Loucy (cell line): Measurements from ENCODE around the gene ROR1.

Source experiments
- H2AFZ ChIP-seq: fragments of 200-600 bp; sonication (generic); 2 replicates; pipeline ENCODE4 v1.6.0; 2016; ENCODE audit warnings: antibody characterized with exemption, mild to moderate bottlenecking, low read length, moderate library complexity
- H3F3A ChIP-seq: fragments of 200-600 bp; 2 replicates; pipeline ENCODE4 v1.6.0; 2016; ENCODE audit warnings: antibody characterized with exemption, low read depth, mild to moderate bottlenecking
- H3K27me3 ChIP-seq: fragments of 200-600 bp; sonication (generic); 2 replicates; pipeline ENCODE4 v1.6.1; 2014; ENCODE audit warnings: low read length, mild to moderate bottlenecking; ENCODE audit not compliant: insufficient read depth, poor library complexity, severe bottlenecking
- H3K36me3 ChIP-seq: fragments of 200-600 bp; sonication (generic); 2 replicates; pipeline ENCODE4 v1.6.1; 2016; ENCODE audit warnings: low read length; ENCODE audit not compliant: insufficient read depth
- H3K4me1 ChIP-seq: fragments of 200-600 bp; sonication (generic); 2 replicates; pipeline ENCODE4 v1.5.1; 2014; ENCODE audit warnings: low read length, mild to moderate bottlenecking; ENCODE audit not compliant: insufficient read depth, poor library complexity, severe bottlenecking
- H3K4me2 ChIP-seq: fragments of 200-600 bp; sonication (generic); 2 replicates; pipeline ENCODE4 v1.6.0; 2014; ENCODE audit warnings: antibody characterized with exemption, low read length, low read depth, mild to moderate bottlenecking; ENCODE audit not compliant: poor library complexity, severe bottlenecking
- H3K4me3 ChIP-seq: fragments of 200-600 bp; sonication (generic); 2 replicates; pipeline ENCODE4 v1.5.1; 2014; ENCODE audit warnings: low read length, mild to moderate bottlenecking, mixed read lengths; ENCODE audit not compliant: poor library complexity, severe bottlenecking
- H3K79me2 ChIP-seq: fragments of 200-600 bp; sonication (generic); 2 replicates; pipeline ENCODE4 v1.6.1; 2014; ENCODE audit warnings: low read length; ENCODE audit not compliant: insufficient read depth
- H3K9ac ChIP-seq: fragments of 200-600 bp; sonication (generic); 2 replicates; pipeline ENCODE4 v1.6.0; 2014; ENCODE audit warnings: mild to moderate bottlenecking, low read depth, low read length, moderate library complexity; ENCODE audit not compliant: poor library complexity, severe bottlenecking
- H3K9me2 ChIP-seq: fragments of 200-600 bp; sonication (generic); replicated peaks from 2 replicates; pipeline ENCODE4 v1.6.1; 2016; ENCODE audit warnings: low read depth, low read length, mixed read lengths
- H3K9me3 ChIP-seq: fragments of 200-600 bp; sonication (generic); 2 replicates; pipeline ENCODE4 v1.6.1; 2014; ENCODE audit warnings: mild to moderate bottlenecking, antibody characterized with exemption, low read length, low read depth; ENCODE audit not compliant: insufficient read depth
- H4K20me1 ChIP-seq: fragments of 200-600 bp; sonication (generic); 2 replicates; pipeline ENCODE4 v1.6.0; 2014; ENCODE audit warnings: antibody characterized with exemption, low read length, mild to moderate bottlenecking; ENCODE audit not compliant: insufficient read depth, poor library complexity, severe bottlenecking
- EZH2phosphoT487 ChIP-seq: fragments of 200-600 bp; IDR thresholded peaks from 2 replicates; pipeline ENCODE4 v1.6.1; 2018; ENCODE audit warnings: antibody characterized with exemption, mild to moderate bottlenecking, moderate library complexity, borderline replicate concordance
- TF ChIP-seq, protein P1 (sequence below): fragments of 200-600 bp; sonication (generic); conservative IDR thresholded peaks from 2 replicates; pipeline ENCODE4 v1.5.1; 2014; ENCODE audit warnings: mild to moderate bottlenecking, antibody characterized with exemption, low read length

The ROR1 gene

DNA sequence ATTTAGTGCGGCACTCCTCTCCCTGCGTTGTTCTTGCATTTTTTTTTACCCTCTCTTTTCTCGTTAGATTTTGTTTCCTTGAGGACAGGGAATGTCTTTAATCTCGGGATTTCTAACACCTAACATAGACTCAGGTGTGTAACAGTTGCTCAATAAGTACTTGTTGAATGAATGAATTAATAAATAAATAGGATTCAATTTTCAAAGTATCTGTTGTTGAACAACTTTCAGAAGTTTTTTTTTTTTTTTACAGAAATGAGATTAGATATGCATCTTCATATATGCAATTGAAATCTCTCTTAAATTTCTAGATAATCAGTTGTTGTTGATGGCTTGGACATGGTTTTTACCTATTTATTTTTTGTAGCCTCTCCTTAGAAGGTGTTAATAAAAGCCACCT lies 83.1 kb downstream of the ROR1 start:
- H3K36me3 ChIP-seq = no peaks in the 10 kb centered on the region
- no peak overlapping the region for H3K9ac ChIP-seq
- H3K4me1 ChIP-seq = no peaks in the 10 kb centered on the region
- no peaks in the 10 kb centered on the region for H3K9me2 ChIP-seq
- no peak overlapping the region for H2AFZ ChIP-seq
- H3K27me3 ChIP-seq = no peaks in the 10 kb centered on the region
- H3K9me3 ChIP-seq = peaks cover 4% of the 10 kb centered on the region; the same call in 1 of the 2 replicates
- no peaks in the 10 kb centered on the region for H3K79me2 ChIP-seq
- no peak overlapping the region for H3K4me2 ChIP-seq
- TF ChIP-seq, protein P1, sequence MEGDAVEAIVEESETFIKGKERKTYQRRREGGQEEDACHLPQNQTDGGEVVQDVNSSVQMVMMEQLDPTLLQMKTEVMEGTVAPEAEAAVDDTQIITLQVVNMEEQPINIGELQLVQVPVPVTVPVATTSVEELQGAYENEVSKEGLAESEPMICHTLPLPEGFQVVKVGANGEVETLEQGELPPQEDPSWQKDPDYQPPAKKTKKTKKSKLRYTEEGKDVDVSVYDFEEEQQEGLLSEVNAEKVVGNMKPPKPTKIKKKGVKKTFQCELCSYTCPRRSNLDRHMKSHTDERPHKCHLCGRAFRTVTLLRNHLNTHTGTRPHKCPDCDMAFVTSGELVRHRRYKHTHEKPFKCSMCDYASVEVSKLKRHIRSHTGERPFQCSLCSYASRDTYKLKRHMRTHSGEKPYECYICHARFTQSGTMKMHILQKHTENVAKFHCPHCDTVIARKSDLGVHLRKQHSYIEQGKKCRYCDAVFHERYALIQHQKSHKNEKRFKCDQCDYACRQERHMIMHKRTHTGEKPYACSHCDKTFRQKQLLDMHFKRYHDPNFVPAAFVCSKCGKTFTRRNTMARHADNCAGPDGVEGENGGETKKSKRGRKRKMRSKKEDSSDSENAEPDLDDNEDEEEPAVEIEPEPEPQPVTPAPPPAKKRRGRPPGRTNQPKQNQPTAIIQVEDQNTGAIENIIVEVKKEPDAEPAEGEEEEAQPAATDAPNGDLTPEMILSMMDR = no peak
- no peak for TF ChIP-seq EZH2phosphoT487
- H3F3A ChIP-seq = no peaks in the 10 kb centered on the region
- no peak overlapping the region for H3K4me3 ChIP-seq
- no peaks in the 10 kb centered on the region for H4K20me1 ChIP-seq

DNA sequence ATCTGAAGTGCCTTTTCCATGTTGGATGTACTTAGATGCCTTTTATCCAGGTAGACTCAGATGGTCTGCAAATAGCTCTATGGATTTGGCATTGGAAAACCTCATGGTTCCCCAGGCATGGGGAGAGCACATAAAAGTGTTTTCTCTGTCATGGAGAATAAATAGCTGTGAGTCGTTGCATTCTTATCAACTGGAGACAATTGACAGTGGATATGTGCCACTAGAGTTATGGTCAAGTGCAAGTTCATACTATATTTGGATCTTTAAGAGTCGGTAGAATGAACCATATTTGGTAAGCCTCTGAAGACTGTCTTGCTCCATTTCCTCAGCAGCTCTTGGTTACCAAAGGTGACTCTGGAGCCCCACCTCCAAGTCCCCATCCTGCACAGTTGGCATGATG lies 83.7 kb downstream of the ROR1 start:
- no peaks in the 10 kb centered on the region for H4K20me1 ChIP-seq
- TF ChIP-seq EZH2phosphoT487 = no peak
- TF ChIP-seq, protein P1 = no peak
- H3K36me3 ChIP-seq = no peaks in the 10 kb centered on the region
- H2AFZ ChIP-seq = no peak overlapping the region
- H3K79me2 ChIP-seq = no peaks in the 10 kb centered on the region
- peaks cover 4% of the 10 kb centered on the region; the same call in 1 of the 2 replicates for H3K9me3 ChIP-seq
- no peak overlapping the region for H3K9ac ChIP-seq
- no peak overlapping the region for H3K4me3 ChIP-seq
- no peaks in the 10 kb centered on the region for H3F3A ChIP-seq
- no peaks in the 10 kb centered on the region for H3K4me1 ChIP-seq
- no peaks in the 10 kb centered on the region for H3K27me3 ChIP-seq
- H3K4me2 ChIP-seq = no peak overlapping the region
- no peaks in the 10 kb centered on the region for H3K9me2 ChIP-seq

DNA sequence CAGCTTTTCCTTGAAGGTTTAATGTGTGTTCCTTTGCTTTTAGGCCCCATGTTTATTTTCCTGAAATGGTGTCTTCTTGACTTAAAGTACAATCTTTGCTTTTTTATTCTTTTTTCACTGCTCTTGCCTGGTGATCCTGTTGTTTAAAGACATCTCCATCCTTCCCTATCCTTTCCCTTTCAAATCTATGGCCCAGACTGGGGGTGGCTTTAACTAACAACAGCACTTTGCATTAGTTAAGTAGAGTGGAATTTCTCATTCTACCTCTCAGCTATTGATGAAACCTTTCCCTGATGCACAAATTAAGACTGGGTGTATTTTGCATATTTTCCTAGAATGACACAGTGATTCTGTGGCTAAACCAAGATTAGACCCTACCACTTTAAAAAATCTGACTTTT lies 84.3 kb downstream of the ROR1 start:
- Histone ChIP-seq H3K9ac (no peak overlapping the region), H3K9me3 (peaks cover 4% of the 10 kb centered on the region; the same call in 1 of the 2 replicates), H4K20me1 (no peaks in the 10 kb centered on the region), H3K36me3 (no peaks in the 10 kb centered on the region), H2AFZ (no peak overlapping the region), H3K27me3 (no peaks in the 10 kb centered on the region), H3K79me2 (no peaks in the 10 kb centered on the region), H3K9me2 (no peaks in the 10 kb centered on the region), H3K4me3 (no peak overlapping the region), H3F3A (no peaks in the 10 kb centered on the region), H3K4me2 (no peak overlapping the region), H3K4me1 (no peaks in the 10 kb centered on the region)
- TF ChIP-seq, protein P1 = no peak
- no peak for TF ChIP-seq EZH2phosphoT487
